GM18951 (cell line): ENCODE measurements around the gene EMILIN2.

ENCODE experiments used
- POLR2A ChIP-seq: IDR thresholded peaks from 4 replicates; pipeline ENCODE4 v1.6.1; 2011; ENCODE audit warnings: mild to moderate bottlenecking; ENCODE audit not compliant: insufficient read length, insufficient read depth; ENCODE audit errors: extremely low read depth
- in situ Hi-C: fragments of 300-500 bp; cut with MboI; formaldehyde crosslinking; loops from one replicate; pipeline ENCODE4 v1.12.0; 2022; ENCODE audit warnings: low sequenced_read_pairs, mixed read lengths, inconsistent platforms; ENCODE audit not compliant: unreplicated experiment

EMILIN2 gene

DNA sequence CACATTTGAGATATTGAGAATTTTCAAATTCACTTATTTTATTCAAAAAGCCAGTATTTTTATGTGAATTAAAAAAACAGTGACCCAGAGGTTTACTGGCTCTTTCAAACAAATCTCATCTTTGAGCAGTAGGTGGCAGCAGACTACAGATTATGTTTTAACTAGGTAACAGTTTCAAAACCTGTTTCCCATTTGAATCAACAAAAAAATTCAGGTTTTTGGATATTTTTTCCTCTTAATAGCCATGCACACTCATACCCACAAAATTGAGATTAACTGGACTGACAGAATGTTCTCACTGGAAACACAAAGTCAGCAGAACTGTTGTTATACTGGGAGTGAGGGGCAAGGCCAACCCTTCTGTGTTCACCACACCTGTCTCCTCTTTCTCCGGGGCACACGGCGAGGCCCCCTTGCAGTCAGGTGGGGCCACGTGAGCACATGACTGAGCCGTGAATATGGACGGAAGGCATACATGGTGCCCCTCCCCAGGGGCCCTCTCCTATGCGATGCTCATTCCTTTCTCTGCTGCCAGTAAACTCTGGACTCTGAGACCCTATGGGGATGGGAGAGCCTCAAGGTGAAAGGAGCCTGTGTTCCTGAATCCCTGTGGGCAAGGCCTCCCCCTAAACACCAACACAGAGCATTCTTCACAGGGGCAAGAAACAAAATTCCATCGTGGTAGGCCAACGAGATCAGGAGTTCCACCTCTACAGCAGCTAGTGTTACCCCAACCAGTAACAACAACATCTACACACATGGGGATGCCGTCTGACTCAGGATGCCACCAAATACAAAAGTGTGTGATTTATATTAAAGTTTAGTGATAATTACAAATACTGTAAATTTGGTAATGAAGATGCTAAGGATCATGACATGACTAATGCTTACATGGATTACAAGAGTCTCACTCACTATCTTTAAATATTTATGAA lies 85.7 kb downstream of the EMILIN2 start:
- no peak for TF ChIP-seq POLR2A
- in situ Hi-C loops: loop anchor here (5.0 to 10.0 kb wide), 2 partner anchors 52 to 315 kb away; partner anchors contain the start of gene MYL12A

DNA sequence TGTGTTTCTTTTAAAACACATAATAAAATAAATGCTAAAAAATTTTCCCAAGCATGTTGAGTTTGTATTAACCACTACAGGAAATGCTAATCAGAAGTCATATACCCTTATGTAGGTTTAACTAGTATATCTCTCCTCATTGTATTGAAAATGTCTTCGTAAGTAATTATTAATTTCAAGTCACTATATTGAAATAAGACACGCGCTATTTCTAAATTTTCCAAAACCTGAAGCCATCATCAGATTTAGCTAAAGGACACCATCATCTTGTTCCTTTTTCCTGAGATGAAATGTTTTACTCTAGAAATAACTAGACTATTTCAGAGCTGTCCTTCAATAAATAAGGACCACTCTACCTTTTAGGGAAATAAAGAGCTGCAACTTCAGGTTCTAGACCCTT lies 87.2 kb downstream of the EMILIN2 start:
- in situ Hi-C loops: loop anchor here (5.0 to 10.0 kb wide), 2 partner anchors 51 to 313 kb away; partner anchors contain the start of gene MYL12A
- no peak for TF ChIP-seq POLR2A

DNA sequence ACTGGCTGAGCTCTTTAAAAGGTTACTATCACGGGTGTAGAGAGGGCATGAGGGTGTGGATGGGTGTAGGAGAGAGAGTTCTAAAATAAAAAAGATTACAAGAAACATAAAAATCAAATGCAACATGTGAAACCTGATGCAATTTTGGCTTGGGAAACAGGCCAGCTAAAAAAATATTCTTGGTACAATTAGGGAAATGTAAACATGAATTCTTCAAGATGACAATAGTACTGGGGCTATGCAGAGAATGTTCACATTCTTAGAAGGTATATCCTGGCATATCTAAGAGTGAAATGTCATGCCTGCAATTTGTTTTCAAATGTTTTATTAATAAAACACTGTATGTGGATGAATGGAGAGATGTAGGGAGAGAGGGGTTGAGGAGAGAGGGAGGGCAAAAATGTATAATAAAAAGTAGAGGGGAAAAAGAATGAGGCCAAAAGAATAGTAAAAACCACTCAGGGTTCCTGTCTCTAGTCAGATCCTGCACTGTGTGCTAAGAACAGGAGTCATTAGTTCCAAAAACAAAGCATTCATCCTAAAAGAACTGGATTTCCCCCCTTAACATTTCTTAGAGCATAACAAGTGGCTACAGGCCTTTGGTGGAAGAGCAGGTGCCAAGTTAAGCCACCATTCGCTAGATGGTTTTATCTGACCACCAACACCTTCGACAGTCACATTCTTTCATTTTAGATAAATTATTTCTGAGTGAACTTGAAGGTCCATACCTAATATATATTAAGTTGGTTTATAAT lies 88.8 kb downstream of the EMILIN2 start:
- TF ChIP-seq POLR2A: no peak

DNA sequence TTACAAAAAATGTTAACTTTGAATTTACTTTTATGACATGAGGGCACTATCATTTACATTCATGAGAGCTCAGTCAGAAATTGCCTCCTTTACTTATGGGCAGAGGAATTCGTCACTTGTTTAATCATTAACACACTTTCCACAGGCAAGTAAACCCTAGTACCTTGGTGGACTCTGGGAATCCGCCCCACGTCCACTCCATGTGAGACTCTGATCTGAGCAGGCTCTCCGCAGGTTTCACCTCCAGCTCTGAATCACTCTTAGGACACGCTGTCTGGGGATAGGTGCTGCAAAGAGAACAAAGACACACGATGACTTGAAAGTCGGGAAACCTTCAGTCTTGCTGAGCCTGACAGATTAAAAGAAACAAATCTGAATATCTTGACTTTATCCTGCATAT lies 92.5 kb downstream of the EMILIN2 start:
- no peak for TF ChIP-seq POLR2A
- in situ Hi-C loops: loop anchor here (10.0 kb wide), 1 partner anchor 45 kb away; no protein-coding TSS in a partner anchor

More for the DNA sequence above, 88.8 kb downstream of the EMILIN2 start:
- in situ Hi-C loops: loop anchor here (10.0 kb wide), 1 partner anchor 49 kb away; no protein-coding TSS in a partner anchor

DNA sequence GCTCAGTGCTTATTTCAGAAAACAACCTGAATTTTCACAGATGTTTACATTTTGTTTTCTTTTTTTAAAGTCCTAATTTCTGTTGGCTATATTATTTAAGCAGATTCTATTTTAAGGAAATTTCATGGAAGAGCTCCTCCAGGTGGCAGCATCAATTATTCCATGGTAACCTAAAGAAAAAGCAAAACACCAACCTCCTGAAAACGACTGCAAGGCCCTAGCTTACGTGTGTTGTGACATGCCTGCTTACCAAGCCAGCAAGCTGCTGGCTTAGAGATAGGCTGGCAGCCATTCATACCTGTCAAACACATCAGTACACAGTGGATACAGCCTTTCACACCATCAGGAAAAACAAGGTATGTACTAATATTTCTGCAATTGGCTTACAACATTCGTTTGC lies 101.2 kb downstream of the EMILIN2 start:
- TF ChIP-seq POLR2A: no peak
- in situ Hi-C loops: loop anchor here (10.0 kb wide), 1 partner anchor 207 kb away; no protein-coding TSS in a partner anchor

DNA sequence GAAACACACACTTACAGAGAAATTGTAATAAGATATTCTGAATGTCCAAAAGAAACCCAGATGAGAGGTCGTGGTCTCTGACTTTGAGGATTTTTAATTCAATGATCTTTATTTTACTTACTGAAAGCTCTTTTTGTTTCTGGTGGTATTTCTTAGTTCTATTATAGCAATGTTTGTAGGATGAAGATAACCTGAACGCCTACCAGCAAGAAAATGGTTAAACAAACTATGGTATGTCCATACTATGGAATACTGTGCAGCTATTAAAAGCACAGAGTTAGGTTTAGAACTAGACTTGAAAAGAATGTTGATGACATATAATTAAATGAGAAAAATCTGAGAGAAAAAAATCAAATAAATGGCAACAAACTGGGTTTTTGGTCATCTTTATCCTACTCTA lies 105.8 kb downstream of the EMILIN2 start:
- in situ Hi-C loops: no loop called here
- no peak for TF ChIP-seq POLR2A

DNA sequence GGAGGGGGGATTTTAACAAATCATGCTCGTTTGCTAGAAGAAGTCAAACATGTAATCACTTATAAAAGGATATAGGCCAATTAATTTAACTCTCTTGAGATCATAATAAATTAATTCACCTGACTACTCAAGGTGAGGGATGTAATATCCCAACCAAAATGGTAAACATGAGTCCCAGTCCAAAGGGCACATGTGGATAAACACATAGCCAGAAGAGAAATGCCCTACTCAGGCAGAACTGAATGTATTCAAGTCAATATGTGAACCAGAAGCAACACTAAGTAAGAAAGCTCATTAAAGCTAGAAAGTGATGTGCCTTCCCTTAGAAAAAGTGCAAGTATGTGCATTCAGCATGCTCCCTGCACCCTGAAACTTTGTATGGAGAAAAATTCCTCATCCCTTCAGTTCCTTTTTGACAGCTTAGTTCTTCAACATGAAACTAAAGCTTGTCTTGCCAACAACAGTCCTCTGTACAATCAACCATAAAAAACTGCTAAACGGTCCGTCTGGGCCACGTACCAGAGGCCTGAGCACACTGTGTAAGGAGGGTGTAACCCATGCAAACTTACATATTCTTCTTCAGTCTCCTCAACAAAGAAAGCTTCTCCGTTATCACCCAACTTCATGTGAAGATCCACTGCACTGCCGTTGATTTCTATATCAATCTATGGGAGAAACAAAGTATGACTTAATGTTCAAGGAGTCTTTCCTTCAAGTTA lies 107.3 kb downstream of the EMILIN2 start:
- TF ChIP-seq POLR2A: no peak
- in situ Hi-C loops: no loop called here

DNA sequence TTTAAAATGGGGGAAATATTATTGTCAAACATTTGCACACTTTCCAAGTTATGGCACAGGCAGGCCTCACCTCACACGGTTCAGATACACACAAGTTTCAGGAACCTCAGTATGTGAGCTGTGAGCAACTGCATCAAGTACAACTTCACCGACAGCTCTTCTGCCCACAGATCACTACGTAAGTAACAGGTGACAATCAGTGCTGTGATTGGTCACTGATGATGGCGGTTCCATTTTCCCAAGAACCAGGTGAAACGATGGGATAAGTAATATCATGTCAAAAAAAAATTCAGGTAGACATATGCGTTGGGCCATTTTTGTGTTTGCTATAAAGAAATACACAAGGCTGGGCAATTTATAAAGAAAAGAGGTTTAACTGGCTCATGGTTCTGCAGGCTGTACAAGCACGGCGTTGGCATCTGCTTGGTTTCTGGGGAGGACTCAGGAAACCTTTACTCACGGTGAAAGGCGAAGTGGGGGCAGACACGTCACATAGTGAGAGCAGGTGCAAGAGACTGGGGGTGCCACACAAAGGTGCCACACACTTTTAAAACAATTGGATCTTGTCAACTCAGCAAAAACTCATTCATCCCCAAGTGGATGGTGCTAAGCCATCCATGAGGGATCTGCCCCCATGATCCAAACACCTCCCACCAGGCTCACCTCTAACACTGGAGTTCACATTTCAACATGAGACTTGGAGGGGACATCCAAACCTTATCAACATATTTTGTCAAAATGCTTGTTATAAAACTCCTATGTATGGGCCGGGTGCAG lies 108.3 kb downstream of the EMILIN2 start:
- no peak for TF ChIP-seq POLR2A
- in situ Hi-C loops: no loop called here

DNA sequence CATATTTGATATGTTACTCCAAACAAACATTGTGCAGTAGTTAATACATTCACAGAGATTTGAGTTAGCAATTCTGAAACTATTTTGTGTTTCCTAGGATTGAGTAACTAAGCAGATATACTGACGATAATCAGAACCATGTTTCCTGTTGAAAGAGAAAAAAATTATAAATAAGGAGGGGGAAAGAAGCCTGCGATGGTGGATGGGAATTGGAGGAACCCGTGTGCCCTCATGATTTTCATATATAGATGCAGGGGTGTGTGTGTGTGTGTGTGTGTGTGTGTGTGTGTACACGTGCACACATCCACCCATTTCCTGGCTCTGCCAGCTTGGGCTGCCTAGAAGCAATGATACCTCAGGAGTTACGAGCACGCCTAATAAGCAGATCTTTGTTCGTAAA lies 109.2 kb downstream of the EMILIN2 start:
- TF ChIP-seq POLR2A: no peak
- in situ Hi-C loops: no loop called here

DNA sequence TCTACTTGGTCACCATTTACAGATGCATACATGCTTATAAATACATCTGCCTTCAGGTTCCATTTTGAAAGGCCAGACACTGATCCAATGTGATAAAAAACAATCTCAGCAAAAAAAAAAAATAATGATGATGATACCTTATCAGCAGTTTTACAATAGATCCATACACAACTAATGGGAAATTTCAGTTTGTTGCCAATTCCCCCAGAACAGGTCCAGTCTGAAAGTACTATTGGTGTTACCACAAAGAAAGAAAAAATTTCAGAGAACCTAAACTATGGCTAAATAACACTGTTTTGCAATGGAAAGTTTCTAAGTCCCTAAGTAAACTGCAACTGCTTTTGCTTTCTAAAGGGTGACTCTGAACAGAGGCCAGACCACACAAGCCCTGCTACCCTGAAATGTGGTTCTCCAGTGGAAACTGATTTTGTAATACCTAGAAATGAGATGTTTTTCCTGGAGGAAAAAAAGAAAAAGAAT lies 112.1 kb downstream of the EMILIN2 start:
- no peak for TF ChIP-seq POLR2A
- in situ Hi-C loops: no loop called here

DNA sequence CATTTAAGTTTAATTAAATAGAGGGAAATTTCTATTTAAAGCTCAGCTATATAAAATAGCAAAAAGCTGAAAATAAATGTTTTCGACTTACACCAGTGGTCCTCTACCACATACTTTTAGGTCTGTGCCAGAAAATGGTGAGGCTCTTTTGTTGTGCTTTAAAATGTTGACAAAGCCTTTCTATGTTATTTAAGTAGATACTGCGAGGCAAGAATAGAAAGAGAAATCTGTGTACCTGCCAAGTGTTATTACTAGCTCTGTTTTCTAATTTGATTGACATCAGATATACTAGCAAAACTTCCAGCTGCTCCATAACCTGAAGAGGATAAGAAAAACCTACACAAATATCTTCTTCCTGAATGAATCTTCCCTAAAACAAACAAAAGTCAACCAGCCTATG lies 112.5 kb downstream of the EMILIN2 start:
- in situ Hi-C loops: no loop called here
- TF ChIP-seq POLR2A: no peak
